Left ventricle myocardium inferior (tissue), 1 donor: ENCODE measurements around the gene LYPD6. TPM values are rescaled to one million over a fixed set of nuclear protein-coding genes. Genes with fewer than 3 reads are reported as not detected.

Experiments used
- DNase-seq: peaks from one replicate; pipeline ENCODE4 v3.0.0-alpha.2; 2020
- H3K27ac ChIP-seq: fragments of 200-600 bp; replicated peaks from 2 replicates; pipeline ENCODE4 v1.8.0; 2021
- H3K27me3 ChIP-seq: fragments of 200-600 bp; 2 replicates; pipeline ENCODE4 v1.8.0; 2021; ENCODE audit warnings: low read depth
- H3K36me3 ChIP-seq: fragments of 200-600 bp; 2 replicates; pipeline ENCODE4 v1.8.0; 2021
- H3K4me1 ChIP-seq: fragments of 200-600 bp; 2 replicates; pipeline ENCODE4 v1.8.0; 2021
- H3K4me3 ChIP-seq: fragments of 200-600 bp; 2 replicates; pipeline ENCODE4 v1.8.0; 2021; ENCODE audit warnings: mild to moderate bottlenecking, moderate library complexity
- H3K9me3 ChIP-seq: fragments of 200-600 bp; replicated peaks from 2 replicates; pipeline ENCODE4 v1.8.0; 2021
- intact Hi-C: fragments of 100-400 bp; cut with micrococcal nuclease; formaldehyde crosslinking; loops from one replicate; pipeline ENCODE4 v1.11.0; 2022
- total RNA-seq: library from RNA; stranded (reverse); fragmentation: NEBNext Ultra II Directional; extraction: Animal tissue kit (Norgen Biotek cat#: 25700); gene quantifications from one replicate; pipeline ENCODE4 v1.2.1, GENCODE V29; 2021
- TF ChIP-seq, protein P1 (sequence below): fragments of 200-600 bp; IDR thresholded peaks from 2 replicates; pipeline ENCODE4 v1.8.0; 2021; ENCODE audit warnings: antibody characterized with exemption, mild to moderate bottlenecking, borderline replicate concordance
- donor health status: DM: no; HTN: yes; CAD: no; lungs with severe emphysema.

The LYPD6 gene
- total RNA-seq, 1 donor from 2014 or later: 0.08 TPM

DNA sequence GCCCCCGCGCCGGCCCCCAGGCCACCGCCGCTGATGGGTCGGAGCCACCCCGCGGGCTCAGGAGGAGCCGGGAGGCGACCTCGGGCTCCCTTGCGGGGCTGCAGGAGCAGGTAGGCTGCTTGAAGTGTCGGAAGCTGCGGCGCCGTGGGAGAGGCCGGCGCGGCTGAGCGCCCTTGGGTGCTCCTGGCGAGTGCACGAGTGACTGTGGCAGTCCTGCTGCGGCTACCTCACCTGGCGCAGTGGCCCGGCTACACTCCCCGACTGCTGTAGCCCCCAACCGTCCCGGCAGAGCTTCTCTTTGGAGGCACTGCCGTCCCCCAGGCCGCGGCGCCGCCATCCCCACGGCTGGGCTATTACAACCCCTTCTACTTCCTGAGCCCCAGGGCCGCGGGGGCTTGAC, 10.0 kb upstream of the LYPD6 start:
- no peak for DNase-seq
- Histone ChIP-seq H3K27me3 (peaks cover 18% of the 10 kb centered on the region), H3K9me3 (peaks cover 11% of the 10 kb centered on the region), H3K4me3 (no peak overlapping the region), H3K36me3 (no peaks in the 10 kb centered on the region), H3K27ac (no peak overlapping the region), H3K4me1 (no peaks in the 10 kb centered on the region)
- TF ChIP-seq, protein P1, sequence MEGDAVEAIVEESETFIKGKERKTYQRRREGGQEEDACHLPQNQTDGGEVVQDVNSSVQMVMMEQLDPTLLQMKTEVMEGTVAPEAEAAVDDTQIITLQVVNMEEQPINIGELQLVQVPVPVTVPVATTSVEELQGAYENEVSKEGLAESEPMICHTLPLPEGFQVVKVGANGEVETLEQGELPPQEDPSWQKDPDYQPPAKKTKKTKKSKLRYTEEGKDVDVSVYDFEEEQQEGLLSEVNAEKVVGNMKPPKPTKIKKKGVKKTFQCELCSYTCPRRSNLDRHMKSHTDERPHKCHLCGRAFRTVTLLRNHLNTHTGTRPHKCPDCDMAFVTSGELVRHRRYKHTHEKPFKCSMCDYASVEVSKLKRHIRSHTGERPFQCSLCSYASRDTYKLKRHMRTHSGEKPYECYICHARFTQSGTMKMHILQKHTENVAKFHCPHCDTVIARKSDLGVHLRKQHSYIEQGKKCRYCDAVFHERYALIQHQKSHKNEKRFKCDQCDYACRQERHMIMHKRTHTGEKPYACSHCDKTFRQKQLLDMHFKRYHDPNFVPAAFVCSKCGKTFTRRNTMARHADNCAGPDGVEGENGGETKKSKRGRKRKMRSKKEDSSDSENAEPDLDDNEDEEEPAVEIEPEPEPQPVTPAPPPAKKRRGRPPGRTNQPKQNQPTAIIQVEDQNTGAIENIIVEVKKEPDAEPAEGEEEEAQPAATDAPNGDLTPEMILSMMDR: no peak
- intact Hi-C loops: no loop called here

DNA sequence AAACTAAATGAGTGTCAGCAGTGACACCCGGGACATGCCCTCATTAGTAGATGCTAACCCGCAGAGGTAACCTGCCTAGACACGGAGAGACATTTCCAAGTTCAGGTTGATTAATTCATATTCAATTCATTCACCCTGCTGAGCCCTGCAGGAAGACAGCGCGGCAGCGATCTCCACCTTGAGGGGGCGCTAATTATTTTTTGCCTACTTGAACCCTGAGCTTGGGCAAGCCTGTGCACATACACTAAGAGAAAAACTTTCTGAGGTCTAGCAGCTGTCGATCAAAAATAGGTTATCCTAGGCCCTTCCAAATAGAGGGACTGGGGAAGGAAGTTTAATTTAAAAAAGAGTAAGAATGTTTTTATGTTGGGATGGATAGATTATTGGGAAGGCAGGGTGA, 1.3 kb upstream of the LYPD6 start:
- intact Hi-C loops: no loop called here
- Histone ChIP-seq H3K4me3 (peak overlapping the region; percentile 77), H3K36me3 (no peaks in the 10 kb centered on the region), H3K27me3 (peaks cover 53% of the 10 kb centered on the region), H3K27ac (no peak overlapping the region), H3K9me3 (peaks cover 19% of the 10 kb centered on the region), H3K4me1 (peaks cover 20% of the 10 kb centered on the region)
- TF ChIP-seq, protein P1: peak; percentile 24
- no peak for DNase-seq

DNA sequence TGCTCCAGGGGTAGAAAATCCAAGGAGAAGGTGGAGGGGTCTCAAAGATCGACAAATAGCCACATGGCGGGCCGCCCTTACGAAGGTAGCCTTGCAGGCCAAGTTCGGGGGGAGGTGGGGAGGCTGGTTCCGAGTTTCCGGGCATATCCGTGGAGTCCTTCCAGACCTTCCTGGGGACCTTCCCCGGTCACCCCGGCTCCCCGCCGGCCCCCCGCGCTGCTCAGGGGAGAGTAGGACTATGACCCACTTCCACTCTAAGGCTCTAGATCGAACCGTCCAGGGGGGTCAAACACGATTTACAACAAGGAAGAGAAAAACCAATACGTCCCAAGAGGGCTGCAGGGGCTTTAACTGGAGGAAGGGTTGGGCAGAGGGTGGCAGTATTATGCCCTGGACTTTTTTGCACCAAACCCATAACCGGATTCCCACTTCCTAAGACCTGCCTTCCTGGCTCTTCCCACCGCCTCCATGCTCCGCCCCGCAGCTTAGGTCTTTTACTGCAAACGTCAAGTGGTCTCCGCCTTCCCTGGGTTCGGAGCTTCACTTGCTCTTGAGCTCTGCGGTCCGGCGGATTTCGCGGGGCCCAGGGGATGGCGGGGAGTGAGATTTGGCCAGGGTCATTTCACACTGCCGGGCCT, 779 bp upstream of the LYPD6 start:
- Histone ChIP-seq H3K36me3 (no peaks in the 10 kb centered on the region), H3K27me3 (peaks cover 59% of the 10 kb centered on the region), H3K27ac (no peak overlapping the region), H3K4me1 (peaks cover 20% of the 10 kb centered on the region), H3K4me3 (peak overlapping the region; percentile 77), H3K9me3 (peaks cover 19% of the 10 kb centered on the region)
- intact Hi-C loops: no loop called here
- peak; percentile 22 for DNase-seq
- TF ChIP-seq, protein P1: no peak

DNA sequence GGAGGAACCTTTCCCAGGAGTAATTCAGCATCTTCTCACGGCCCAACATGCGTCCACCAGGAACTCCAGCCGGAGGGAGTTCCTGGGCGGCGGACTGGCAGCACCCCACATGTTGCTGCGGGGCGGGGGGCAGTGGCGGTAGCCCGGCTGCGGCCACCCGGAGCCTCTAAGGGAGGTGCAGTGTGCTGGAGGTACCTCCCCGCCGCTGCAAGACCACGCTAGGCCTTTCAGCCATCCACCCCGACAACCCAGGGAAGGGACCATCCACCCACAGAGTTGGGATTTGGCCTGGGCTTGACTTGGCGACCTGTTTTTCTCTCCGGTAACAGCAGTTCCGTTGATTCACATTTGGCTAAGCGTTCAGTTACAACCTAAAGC, 625 bp downstream of the LYPD6 start:
- H3K9me3 ChIP-seq: peaks cover 7% of the 10 kb centered on the region
- intact Hi-C loops: no loop called here
- TF ChIP-seq, protein P1: no peak
- H3K27ac ChIP-seq: no peak overlapping the region
- H3K36me3 ChIP-seq: no peaks in the 10 kb centered on the region
- H3K4me3 ChIP-seq: peak overlapping the region; percentile 77
- no peak for DNase-seq
- peaks cover 63% of the 10 kb centered on the region for H3K27me3 ChIP-seq
- peaks cover 20% of the 10 kb centered on the region for H3K4me1 ChIP-seq

DNA sequence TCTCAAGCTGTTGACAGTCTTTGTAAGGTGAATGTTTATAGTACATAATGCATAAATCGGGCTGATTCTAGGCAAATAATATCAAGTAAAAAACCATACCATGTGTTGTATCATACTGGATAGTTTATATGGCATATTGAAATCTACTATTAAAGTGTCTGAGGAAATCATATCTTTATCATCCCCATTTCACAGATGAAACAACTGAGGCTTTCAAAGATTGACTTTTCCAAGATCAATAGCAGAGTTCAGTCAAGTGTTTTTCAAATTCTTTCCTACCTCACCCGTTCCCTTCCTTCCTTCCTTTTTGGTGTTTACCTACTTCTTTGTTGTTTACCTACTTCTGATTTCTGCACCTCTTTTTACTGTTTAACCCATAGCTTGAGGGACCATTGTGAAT, 2.0 kb downstream of the LYPD6 start:
- peaks cover 20% of the 10 kb centered on the region for H3K4me1 ChIP-seq
- no peaks in the 10 kb centered on the region for H3K9me3 ChIP-seq
- no peak overlapping the region for H3K4me3 ChIP-seq
- intact Hi-C loops: no loop called here
- DNase-seq: no peak
- no peak overlapping the region for H3K27ac ChIP-seq
- H3K36me3 ChIP-seq: no peaks in the 10 kb centered on the region
- TF ChIP-seq, protein P1: no peak
- peaks cover 63% of the 10 kb centered on the region for H3K27me3 ChIP-seq
